AG20443 (cell line): ENCODE measurements around the gene IL1A.
A peak's percentile ranks its signal among the peaks of the same experiment; 100 is the strongest.

Experiments
- DNase-seq: peaks from one replicate; pipeline ENCODE4 v3.0.0; 2012; ENCODE audit warnings: low spot score, mixed read lengths

Gene IL1A

DNA sequence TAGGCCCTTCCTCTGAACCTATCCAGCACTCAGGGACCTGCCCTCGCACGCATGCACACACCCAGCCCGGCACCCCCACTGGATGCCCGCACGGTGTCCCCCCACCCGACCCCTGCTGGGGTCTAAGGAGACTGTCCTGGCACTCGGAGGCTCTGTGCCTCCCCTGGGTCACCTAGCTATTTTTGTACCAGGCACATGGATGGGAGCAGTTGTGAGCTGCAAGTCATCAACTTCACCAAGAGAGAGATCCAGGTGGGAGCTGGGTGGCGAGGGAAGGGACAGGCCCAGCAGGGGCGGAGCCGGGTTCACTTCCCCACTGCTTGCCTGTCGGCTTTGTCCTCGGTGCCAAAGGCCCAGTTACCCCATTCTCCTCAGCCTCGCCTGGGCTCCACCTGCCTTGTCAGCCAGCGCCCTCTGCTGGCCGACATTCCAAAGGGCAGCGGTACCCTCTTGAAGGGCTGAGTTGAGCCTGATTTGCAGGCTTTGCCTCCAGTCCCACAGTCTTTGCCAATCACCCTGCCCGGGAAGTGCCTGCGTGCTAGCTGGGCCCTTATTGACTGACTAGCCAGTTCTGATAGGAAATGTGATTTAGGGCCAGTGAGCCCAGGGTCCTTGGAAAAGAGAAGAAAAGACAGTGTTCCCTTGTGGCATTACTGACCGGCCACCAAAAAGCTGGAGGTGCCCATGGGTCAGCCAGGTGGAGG is 57.7 kb downstream of the IL1A start:
- peak; percentile 97 for DNase-seq

DNA sequence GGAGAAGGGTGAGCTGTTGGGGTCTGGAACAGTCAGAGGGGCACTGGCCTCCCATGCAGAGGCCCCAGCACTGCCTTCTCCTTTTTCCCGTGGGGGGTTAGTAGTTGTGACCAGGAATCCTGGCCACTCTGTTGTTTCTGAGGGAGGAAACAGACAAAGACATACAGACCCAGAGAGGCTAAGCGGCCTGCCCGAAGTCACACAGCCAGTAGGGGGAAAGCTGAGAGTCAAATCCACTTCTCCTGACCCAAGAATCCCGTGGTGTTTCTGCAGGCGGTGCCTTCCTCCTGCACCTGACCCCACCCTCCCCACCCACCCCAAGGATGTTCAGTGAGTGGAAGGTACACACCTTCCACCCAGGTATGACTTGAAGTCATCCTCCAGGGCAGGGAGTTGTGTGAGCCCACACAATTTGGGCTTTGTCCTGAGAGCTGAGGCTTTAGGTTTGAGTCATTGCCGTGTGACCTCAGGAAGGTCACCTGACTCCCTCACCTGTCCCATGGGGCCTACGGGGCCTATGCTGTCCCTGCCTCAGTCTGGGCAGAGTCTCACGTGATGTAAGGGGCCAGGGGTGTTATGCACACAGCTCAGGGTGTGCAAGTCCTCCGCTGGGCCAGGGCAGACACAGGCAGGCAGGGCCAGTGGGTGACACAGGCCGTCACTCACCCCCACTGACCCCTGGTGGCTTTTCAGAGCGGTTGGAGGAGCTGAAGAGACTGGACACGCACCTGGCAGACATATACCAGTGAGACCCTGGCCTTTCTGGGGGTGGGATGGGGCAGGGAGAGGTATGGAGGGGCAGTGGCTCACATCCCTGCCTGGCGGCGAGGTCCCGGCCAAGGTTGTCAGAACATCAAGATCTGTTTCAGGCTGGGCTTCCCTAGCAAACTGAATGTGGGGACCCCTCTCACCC is 58.5 kb downstream of the IL1A start:
- DNase-seq = no peak

DNA sequence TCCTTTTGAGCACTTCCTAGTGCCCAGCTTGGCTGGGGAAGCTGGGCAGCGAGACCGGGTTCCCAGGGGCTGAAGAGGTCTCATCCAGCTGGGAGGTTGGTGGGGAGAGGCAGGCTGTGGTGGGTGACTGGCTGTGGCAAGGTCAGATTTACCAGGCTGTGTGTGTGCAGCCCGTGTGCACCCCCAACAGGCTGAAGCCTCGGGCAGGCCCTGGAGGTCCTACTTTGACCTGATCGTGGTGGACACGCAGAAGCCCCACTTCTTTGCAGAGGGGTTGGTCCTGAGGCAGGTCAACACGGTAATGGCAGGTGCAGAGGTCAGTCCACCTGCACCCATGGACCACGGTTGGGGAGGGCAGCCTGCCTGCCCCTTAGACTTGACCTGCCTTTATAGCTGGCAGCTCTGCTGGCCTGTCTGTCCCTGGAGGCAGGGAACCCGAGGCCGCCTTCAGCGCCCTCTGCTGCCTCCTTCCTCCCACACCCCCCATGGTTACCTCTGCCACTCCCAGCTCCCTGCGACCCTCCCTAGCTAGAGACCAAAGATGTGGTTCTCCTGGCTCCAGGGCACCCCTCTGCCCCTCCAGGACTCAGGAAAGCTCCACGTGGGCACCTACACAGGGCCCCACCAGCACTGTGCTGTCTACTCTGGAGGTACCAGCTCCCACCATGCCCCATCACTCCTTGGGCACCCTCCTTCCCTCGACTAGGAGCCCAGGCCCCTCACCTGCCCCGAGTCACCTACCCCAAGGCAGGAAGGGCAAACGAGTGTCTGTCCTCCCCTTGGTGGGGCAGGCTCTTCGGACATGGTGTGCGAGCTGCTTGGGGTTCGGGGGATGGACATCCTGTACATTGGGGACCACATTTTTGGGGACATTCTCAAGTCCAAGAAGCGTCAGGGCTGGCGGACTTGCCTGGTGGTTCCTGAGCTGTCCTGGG is 59.4 kb downstream of the IL1A start:
- DNase-seq = no peak

DNA sequence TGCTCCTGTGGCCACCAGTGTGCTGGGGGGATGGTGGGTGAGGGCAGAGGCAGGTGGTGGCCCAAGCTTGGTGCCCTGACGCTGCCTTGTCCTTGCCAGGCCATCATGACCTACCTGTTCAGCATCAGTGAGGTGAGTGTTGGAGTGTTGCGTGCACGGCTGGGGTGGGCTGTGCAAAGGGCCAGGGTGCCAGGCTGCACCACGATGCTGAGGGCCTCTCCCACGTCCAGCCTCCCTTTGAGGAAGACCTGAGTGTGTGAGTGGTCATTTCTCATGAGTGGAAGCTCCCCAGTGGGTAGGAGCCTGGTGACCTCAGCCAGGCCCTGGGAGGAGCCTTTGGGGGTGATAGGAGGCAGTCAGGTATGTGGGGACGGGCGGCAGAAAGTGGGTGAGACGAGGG is 60.3 kb downstream of the IL1A start:
- no peak for DNase-seq
